HG02840 (cell line): Measurements from ENCODE around the gene STOML3.

Source experiments
- ATAC-seq: cut with Tn5 transposase; IDR thresholded peaks from one replicate; pipeline ENCODE4 v1.9.1; 2021; ENCODE audit warnings: mild to moderate bottlenecking, moderate library complexity, moderate number of reproducible peaks; ENCODE audit not compliant: unreplicated experiment, low FRiP score

Gene STOML3

DNA sequence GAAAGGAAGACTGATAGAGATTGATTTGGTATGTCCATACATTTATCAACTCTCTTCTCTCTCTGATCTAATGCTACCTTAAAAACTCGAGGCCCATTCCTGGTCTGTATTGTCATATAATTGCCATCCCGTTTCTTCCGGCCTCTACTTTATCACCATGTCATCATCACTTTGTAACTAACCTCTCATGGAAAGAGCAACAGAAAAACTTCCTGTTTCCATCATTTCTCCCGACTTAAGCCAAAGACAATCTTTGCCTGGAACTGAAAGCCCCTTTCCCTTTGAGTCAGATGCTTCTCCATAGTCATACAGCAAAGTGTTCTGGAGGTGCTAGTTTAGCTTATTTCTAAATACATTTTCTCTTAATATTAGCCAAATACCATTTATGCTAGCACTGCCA, 2.8 kb upstream of the STOML3 start:
- no peak for ATAC-seq

DNA sequence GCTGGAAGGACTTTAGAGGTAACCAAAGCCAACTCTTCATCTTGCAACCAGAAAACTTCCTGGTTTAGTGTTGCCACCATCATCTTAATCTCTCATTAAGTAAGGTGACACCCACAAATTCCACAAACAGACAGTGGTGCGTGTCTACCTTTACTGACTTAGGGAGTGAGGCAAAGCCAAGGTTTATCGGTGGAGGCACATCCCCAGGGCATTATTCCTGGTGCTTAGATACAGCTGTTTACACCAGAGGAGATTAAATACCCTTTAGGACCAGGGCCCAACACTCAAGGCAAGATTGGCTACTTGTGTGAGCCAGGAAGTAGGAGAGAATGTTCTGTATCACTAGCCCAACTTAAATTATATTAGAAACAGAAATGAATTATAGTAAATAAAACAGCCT, 9.5 kb downstream of the STOML3 start:
- ATAC-seq = no peak

GRCh38 chr13:38980750-38981078, 9.9 kb downstream of the STOML3 start:
- ATAC-seq = no peak

GRCh38 chr13:38979891-38980749, 10.5 kb downstream of the STOML3 start:
- no peak for ATAC-seq

- no peak for ATAC-seq
Observed at GRCh38 chr13:38970380-38971051, 20.1 kb downstream of the STOML3 start.

DNA sequence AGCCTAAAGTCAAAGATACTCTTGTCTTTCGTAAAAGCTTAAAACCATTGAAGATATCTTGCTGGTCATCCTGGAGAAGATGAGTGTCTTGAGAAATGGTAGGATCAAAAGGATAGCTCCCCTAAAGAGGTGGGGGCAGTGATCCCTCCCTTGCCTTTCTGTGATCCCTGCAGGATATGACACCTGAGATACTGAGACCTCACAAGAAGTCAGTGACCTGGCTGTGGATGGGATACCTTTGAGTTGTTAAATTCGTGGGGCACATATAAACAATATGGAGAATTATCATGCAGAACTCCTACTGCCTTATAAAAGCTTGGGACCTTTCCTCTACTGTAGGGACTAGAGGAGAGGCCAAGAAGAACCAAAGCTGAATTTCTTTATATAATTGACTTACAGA, 21.4 kb downstream of the STOML3 start:
- ATAC-seq = no peak

GRCh38 chr13:38967446-38967845, 23.2 kb downstream of the STOML3 start:
- no peak for ATAC-seq

- ATAC-seq = no peak
Observed at GRCh38 chr13:38965281-38965680, 25.4 kb downstream of the STOML3 start.

DNA sequence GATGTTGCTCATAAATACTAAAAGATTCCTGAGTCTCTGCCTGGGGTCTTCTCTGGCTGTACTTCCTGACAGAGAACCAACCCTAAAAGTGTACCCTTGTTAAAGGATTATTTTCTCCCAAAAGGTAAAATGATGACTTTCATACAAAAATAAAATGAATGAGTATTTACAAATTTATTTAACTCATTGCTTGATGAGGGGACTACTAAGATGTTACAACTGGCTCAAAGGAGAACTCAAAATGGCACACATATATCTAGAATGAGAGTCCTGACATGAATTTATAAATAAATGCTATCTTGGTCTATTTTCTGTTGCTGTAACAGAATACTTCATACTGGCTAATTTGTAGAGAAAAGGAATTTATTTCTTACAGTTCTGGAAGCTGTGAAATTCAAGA, 30.5 kb downstream of the STOML3 start:
- no peak for ATAC-seq

GRCh38 chr13:38957794-38958592, 32.6 kb downstream of the STOML3 start:
- no peak for ATAC-seq

- no peak for ATAC-seq
Observed at GRCh38 chr13:38954844-38955243, 35.8 kb downstream of the STOML3 start.

GRCh38 chr13:38954291-38954690, 36.3 kb downstream of the STOML3 start:
- no peak for ATAC-seq

DNA sequence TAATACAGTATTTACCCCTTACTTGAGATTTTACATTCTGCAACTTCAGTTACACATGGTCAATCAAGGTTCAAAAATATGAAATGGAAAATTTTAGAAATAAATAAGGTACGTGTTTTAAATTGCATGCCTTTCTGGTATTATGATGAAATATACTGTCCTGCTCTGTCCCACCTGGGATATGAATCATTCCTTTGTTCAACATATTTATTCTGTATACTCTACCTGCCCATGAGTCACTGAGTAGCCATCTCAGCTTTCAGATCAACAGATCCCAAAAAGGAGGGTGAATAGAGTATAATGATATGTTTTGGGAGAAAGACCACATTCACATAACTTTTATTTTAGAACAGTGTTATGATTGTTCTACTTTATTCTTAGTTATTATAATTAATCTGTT, 37.8 kb downstream of the STOML3 start:
- ATAC-seq = no peak

- no peak for ATAC-seq
Observed at GRCh38 chr13:38951525-38952313, 38.9 kb downstream of the STOML3 start.

DNA sequence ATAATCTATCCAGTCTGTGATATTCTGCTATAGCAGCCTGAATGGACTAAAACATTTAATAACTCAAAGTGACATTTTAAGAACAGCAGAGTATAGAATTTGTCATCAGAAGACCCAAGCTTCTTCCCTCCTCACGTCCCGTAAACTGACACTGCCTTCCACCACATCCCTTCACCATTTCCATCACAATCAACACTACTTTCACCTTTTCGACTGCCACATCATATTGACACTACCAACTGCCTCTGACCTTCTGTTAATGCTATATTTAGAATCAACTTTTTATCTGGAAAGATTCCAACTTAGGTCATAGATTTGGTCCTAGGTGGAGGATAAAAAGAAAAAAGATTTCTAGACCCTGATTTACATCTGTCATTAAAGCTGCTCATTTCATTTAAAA, 39.6 kb downstream of the STOML3 start:
- no peak for ATAC-seq

- ATAC-seq = no peak
Observed at GRCh38 chr13:38947054-38947453, 43.6 kb downstream of the STOML3 start.

- no peak for ATAC-seq
Observed at GRCh38 chr13:38944219-38944618, 46.4 kb downstream of the STOML3 start.

DNA sequence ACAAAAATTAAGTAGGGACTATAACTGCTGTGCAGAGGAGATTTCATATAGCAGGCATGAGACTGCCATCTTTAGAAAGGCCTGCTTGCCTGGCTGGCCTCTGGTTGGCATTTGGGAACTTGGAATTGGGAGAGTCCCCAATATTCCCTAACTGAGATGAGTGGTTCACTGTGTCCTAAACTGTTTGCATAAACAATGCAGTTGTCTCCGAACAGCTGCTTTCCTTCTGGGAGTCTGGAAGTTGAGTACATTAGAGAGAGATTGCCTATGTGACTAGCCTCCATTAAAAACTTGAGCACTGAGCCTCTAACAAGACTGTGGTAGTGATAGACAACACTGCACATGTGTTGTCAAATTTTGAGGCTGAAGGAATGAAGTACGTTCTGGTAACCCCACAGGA, 47.4 kb downstream of the STOML3 start:
- ATAC-seq = no peak

- no peak for ATAC-seq
Observed at GRCh38 chr13:38941353-38941945, 49.2 kb downstream of the STOML3 start.

GRCh38 chr13:38933786-38934185, 56.8 kb downstream of the STOML3 start:
- ATAC-seq = no peak
